NCI-H345 treated with DMSO at 0.1 percent for 48 hours (cell line): ENCODE data around the gene HPS1.
A peak's percentile ranks its signal among the peaks of the same experiment; 100 is the strongest.

Experiments
- DNase-seq: peaks from one replicate; lab custom pipeline; 2025; ENCODE audit not compliant: unreplicated experiment; lab: John Stamatoyannopoulos, UW

HPS1 gene

GRCh38 chr10:98465866-98466265 lies 19.1 kb upstream of the HPS1 start:
- DNase-seq = no peak

DNA sequence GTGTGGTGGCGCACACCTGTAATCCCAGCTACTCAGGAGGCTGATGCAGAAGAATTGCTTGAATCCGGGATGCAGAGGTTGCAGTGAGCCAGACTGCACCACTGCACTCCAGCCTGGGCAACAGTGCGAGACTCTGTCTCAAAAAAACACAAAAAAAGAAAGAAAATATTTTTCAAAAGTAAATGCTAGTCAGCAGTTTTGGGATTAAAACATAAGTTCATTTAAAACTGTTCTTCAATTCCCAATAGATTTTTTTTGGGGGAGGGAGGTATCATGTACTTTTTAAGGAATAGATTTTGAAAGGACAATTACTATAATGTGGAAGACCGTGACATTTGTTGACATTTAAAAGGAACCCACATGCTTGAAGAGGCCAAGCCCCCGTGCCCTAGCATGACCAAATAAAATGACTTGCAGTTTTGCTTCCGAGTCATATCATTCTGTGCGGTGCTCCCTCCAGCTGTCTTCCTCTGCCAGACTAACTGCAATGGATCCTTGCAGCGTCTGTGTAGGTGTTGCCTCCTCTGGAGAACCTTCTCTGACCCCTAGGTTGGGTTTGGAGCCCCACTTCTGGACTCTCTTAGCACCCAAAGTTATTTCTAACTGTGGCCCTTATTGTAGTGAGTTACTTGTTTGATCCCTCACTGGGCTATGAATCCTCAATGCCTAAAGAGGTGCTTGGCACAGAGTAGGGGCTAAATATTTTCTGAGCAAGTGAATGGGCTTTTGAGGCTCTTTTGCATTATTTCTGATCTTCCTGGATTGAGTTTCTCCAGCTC lies 17.4 kb upstream of the HPS1 start:
- DNase-seq = no peak

- no peak for DNase-seq
Measured at GRCh38 chr10:98463016-98463415, 16.3 kb upstream of the HPS1 start.

GRCh38 chr10:98461500-98461842 lies 14.7 kb upstream of the HPS1 start:
- no peak for DNase-seq

GRCh38 chr10:98460837-98461499 lies 14.2 kb upstream of the HPS1 start:
- no peak for DNase-seq

- DNase-seq = no peak
Measured at GRCh38 chr10:98458809-98459784, 12.4 kb upstream of the HPS1 start.

DNA sequence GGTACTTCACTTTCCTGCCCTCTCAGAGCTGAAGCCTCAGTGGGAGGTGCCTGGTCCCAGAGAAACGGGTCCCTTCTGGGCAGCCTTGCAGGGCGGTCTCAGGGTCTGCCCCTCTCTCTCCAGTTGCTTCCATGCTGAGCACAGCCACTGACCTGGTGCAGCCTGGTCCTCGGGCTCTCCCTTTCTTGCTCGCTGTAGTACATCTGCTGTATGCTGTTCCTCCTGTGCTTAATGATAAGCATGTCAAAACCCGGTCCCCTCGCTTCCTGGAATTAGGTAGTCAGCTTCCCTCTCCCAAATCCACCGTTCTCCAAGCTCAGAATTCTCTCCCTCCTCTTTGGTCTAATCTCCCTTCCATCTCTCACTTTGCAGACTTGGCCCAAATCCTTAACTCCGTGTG lies 11.0 kb upstream of the HPS1 start:
- no peak for DNase-seq

GRCh38 chr10:98456686-98457482 lies 10.1 kb upstream of the HPS1 start:
- DNase-seq = peak; percentile 16

GRCh38 chr10:98456043-98456570 lies 9.4 kb upstream of the HPS1 start:
- peak; percentile 52 for DNase-seq

DNA sequence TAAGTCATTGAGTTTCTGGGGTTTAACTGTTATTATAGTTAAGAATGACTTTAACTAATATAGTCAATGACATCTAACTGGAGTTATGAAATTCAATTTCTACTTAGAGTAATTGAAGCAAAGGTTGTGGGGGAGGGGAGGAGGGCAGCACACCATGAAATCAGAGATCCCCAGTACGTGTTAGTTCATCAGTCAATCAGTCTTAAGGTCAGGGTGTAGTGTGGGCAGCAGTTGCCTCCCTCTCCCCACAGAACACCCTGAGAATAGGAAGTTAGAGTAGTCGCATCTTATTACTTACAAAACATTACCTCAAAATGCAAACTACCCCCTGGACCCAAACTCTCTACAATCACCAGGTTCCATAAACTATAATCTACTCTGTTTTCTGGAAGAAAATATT lies 7.0 kb upstream of the HPS1 start:
- DNase-seq = no peak

DNA sequence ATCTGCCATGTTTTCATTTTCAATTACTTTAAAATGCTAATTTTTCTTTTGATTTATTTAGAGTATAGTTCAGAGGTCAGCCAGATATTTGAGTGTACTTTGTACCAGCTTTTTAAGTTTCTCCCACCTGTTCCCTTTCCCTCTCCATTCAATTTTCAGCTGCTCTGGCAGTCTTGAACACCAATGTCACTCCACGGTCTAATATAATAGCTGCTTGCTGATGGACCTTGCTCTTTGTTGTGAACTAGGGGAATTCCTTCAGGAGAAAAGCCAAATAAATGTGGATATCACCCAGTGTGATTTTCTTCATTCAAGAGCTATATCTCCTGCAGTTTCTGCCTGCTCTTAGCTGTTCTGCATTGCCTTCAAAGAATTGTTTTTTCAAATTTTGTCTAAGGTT lies 3.9 kb upstream of the HPS1 start:
- DNase-seq = no peak

- no peak for DNase-seq
Measured at GRCh38 chr10:98449287-98449686, 2.6 kb upstream of the HPS1 start.

GRCh38 chr10:98446151-98446660 lies 529 bp downstream of the HPS1 start:
- no peak for DNase-seq

DNA sequence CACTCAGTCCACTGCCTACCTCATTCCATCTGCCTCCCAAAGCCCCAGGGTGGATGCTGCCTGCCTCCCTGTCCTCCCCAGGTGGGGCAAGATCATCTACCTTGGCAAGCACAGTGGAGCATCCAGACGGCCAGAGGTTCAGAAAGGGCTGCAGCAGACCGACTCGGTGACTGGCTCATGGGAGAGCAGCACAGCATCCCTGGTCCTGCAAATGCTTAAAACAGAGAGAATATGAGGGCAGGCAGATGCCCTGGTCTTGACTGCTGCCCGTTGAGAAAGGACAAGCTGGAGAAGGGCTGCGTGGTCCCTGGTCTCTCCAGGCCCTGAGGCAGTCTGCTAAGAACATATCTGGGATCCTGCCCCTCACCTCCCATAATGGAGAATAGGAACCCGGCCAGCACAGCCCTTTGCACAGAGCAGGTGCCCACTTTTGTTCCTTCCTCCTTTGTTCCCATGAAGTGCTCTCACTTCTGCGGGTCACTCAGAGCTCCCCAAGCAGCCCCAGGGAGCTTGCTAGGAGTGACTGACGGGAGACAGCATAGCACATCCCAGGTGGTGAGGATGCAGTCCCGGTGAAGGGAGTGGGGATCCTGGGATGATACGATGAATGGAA lies 1.4 kb downstream of the HPS1 start:
- DNase-seq = no peak

DNA sequence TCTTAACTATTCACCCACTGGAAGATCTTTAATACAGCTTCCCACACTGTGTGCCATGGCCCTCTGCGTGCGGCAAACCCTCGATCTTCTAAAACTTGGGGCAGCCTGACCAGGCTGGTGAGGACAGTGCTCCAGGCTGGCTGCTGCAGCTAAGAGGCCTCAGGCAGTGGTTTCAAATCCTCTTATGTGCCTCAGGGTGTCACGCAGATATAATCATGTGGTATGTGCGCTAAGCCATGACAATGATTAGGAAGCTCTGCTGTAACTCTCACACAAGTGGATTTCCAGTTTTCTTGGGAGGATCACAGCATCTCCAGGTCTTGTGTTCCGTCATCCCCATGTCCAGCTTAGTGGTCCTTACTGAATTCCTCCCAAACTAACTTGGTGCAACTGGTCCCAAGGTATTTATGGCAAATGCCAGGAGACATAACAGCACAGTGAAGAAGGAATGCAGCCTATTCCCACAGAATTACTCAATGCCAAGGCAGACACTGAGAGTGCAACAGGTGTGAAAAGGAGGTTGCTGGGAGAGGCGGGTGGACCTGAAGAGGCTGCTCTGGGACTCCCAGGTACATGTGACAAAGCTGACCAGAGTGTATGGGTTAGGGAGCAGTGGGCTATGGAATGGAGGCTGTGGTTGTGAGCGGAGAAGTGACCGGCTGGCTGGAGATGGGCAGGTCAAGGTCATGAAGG lies 2.3 kb downstream of the HPS1 start:
- DNase-seq = no peak

DNA sequence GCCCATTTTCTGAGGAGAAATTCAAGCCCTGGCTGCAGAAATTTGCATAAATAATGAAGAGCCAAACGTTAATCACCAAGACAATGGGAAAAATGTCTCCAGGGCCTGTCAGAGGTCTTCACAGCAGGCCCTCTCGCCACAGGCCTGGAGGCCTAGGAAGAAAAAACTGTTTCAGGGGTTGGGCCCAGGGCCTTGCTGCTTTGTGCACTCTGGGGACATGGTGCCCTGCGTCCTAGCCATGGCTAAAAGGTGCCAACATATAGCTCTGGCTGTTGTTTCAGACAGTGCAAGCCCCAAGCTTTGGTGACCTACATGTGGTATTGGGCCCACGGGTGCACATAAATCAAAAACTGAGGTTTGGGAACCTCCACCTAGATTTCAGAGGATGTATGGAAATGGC lies 8.0 kb downstream of the HPS1 start:
- no peak for DNase-seq

GRCh38 chr10:98436704-98437103 lies 10.0 kb downstream of the HPS1 start:
- DNase-seq = no peak

- DNase-seq = no peak
Measured at GRCh38 chr10:98435178-98435577, 11.6 kb downstream of the HPS1 start.
